GM21447 (cell line): ENCODE data around the gene YTHDC1.
"Not testable (repeated sequence)": the region's sequence is repeated elsewhere in the genome, so short reads cannot be mapped to it uniquely, and the experiment has no call there.

Experiments used
- ATAC-seq: cut with Tn5 transposase; IDR thresholded peaks from one replicate; pipeline ENCODE4 v1.9.1; 2021; ENCODE audit not compliant: unreplicated experiment

YTHDC1 gene

DNA sequence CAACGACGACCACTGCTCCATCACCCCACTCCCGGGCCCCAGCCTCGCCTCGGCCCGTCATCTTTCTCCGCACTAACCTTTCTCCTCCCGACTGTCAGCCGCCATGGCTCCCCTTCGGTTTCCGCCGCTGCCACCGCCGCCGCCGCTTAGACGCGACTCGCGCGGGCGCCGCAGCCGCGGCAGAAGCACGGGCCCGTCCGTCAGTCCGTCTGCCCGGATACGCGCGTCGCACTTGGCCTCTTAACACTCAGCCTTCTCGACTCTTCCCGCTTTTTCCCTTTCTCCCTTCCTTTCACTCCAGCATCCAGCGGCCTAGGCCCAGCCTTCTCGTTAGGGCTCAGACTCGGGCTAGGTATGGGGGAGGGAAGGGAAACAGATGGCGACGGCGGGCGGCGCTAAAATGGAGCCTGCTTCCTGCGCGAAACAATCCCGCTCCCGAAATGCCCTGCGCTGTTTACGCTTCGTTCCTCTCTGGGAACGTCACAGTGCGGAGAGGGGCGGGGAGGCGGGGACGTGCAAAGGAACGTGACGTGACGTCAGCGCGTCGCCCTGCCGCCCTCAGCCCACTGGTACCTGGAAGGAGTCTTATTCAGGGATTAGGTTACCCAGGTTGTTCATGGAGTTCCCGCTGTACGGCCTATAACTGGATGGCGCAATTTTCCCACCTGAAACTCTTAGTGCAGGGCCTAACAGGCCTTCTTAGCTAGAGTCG lies at the start of gene YTHDC1:
Gene YTHDC1, minus strand, starts transcription at position 442 of the 712 bp plus-strand sequence. Its CDS starts 337 bp downstream, at position 105.
- ATAC-seq, result peak; percentile 93

DNA sequence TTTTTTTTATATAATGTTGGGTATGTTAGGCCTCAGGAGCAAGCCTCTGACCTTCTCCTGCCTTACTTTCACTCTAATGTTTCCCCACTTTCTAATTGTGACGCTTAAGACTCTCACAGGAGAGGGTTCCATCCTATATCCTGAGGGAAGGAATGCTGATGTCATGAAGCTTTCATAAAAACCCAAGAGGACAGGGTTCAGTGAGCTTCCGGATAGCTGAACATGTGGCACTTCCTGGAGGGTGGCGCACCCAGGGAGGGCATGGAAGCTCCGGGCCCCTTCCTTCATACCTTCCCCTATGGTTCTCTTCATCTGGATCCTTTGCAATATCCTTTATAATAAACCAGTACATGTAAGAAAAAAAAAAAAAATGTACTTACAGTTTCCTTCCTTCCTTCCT lies 49.4 kb upstream of the YTHDC1 start:
- ATAC-seq, result no peak

DNA sequence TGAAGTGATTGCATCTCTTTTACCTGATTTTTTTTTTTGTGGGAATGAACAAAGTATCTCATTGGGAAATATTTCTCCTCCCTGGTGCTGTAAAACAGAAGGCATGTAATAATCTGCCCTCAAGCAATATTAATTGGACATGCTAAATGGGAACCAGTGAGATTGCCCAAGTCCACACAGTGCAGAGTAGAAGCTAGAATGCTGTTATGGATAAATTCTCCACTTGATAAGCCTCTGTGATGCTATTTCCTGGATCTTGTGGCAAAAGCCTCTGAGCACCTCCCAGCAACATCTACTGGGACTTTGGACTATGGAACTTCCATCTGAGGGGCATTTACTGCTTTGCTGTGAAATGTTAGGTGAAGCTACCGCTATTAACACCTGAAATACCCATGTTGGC lies 46.9 kb upstream of the YTHDC1 start:
- ATAC-seq, result no peak

DNA sequence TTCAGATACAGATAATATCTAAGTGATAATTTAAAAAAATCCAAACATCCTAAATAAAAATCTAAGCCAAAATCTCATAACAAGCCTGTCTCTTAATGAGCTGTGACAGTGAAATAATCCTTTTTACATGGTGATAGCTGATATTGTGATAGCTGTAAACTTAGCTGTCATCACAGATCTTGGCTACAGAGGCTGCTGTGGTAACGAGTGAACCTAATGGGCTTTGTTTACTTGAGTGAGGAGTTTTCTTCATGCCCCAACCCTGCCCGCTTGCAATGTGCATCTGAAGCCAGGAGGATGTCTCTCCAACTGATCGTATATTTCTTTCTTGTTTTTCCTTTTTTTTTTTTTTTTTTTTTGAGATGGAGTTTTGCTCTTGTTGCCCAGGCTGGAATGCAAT lies 41.5 kb upstream of the YTHDC1 start:
- no peak for ATAC-seq

DNA sequence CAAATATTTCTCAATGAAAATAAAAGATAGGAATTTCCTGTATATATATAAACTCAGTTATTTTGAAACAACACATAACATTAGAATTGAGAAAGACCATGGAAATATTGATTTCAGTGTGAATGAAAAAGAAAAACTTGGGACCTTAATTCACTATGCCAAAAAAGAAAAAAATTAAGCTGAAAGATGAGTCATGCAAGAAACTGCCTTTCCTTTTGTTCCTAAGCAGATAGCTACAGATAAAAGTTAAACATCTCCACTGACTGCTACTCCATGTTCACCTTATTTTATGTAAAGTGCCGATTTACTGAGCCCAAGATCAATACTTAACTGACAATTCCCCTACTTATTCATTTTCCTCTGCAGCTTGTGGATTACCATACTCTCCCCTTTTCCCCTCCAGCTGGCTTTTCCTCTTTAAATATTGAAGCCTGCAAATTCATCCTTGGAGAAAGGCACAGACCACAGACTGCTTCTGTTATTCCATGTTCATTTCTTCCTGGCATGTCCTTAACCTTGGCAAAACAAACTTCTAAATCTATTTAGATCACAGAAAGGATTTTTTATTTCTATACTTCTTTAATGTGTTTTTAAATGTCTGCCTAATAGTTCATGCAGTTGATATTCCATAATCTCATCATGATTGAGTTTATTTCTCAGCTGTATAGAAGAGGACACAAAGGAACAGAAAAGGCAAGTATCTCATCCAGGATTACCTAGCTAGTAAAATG lies 40.5 kb upstream of the YTHDC1 start:
- no peak for ATAC-seq

DNA sequence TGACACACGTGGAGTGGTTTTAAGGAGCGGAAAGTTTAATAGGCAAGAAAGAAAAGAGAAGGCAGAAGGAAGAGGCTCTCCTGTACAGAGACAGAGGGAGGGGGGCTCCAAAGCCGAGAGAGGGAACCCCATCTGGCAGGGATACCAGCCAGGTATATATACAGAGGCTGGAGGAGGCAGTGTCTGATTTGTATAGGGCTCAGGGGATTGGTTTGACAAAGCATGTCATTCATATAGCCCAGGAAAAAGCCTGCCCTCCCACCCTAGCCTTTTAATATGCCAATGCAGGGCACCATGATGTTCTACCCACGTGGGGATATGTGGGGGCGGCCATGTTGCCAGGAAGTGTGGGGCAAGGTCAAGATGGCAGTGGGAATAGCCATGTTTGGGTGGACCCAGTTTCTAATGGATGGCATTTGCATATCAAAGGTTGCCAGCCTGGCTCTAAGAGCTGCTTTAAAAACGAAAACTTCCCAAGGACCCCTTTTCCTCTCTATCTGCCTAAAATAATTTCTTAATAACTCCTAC lies 39.6 kb upstream of the YTHDC1 start:
- ATAC-seq, result not testable (repeated sequence)

DNA sequence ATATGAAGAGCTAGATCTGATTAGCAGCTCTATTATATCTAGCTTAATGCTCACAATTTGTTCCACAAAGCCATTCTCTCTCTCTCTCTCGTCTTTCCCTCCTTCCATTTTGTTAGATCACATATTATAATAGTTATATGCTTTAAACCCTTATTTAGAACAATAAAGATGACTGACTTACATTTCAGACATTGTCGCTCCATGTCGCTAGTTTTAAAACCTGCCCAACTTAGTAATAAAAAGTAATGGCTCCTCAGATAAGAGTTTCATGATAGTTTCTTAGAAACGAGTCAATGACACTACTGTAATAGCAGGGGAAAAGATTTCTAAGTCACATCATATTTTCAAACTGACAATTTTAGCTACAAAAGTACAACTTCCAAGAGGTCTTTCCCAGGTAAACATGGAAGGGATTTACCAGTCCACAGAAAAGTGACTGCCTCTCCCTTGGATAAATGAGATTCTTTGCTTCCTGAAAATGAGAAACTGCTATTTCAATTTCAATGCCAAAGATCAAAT lies 38.5 kb upstream of the YTHDC1 start:
- no peak for ATAC-seq

DNA sequence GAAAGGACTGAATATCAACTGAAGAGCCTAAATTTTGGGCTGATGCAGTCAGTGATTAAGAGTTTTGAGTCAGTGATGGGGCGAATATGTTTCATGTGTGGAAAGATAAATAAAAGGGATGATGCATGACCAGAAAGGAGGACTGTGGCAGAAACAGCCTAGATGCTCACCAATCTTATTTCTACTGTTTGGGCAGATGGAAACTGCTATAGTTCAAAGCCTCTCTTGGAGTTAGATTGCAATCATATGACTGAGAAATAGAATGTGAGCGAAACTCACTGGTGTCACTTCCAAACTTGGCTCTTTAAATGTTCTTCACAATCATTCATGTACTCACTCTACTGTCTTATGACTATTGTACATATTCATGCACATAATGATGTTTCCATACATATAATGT lies 35.4 kb upstream of the YTHDC1 start:
- ATAC-seq, result no peak

DNA sequence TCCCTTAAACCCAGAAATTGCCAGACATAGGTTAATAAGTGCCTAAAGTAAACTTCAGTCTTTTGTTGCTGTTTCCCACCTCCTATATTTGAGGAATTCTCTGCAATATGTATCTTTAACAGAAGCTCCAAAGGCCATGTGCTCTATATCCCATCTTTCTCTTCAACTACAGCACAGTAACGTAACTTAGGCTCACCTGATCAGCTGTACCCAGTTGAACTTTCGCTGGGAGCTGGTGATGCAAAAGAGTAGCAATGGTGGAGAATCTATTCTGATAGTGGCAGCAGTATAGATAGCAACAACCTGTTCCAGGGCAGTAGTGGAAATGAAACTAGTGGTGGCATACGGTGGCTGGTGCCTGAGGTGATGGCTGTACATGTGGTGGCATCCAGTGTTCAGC lies 33.2 kb upstream of the YTHDC1 start:
- ATAC-seq, result no peak

DNA sequence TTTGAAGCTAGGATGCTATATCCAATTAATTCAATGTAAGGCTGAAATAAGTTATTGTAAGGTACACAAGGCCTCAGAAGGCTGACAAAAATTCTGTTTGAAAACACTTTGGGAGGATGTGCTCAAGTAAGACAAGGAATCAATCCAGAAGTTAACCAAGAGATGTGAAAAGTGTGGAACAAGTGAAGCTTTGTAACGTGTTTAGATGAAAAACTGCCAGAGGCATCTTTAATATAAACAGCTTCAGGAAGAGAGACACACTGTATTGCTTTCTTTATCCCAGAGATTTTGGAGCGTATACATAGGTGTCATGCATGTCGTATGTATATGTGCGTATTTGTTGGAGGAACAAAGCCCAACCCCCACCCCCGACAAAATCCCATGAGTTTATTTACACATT lies 28.3 kb upstream of the YTHDC1 start:
- ATAC-seq, result no peak

DNA sequence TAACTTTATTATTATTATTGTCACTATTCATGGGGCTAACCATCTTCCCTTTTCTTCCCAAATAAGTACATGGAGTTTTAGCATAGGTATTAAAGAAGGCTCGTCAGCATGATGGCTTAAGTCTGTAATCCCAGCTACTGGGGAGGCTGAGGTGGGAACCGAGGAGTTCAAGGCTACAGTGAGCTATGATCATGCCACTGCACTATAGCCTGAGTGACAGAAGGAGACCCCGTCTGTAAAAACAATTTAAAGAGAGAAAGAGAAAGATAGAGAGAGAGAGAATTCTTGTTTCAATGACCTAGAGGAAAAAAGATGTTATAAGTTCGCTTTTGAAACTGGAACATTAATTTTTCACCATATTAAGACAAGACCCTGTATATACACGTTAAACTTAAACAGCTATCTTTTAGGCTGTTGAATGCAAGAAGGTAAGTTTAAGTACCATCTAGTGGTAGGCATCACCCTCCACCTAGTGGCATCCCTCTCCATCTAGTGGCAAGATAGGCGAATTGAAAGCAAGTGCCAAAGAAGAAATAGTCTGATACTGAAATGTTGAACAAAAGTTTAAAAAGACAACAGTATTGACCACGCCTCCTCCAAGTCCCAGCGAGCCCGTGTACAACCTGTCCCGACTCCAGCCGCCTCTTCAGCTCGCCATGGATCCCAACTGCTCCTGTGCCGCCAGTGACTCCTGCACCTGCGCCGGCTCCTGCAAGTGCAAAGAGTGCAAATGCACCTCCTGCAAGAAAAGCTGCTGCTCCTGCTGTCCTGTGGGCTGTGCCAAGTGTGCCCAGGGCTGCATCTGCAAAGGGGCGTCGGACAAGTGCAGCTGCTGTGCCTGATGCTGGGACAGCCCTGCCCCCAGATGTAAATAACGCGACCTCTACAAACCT lies 26.0 kb upstream of the YTHDC1 start:
- ATAC-seq, result peak; percentile 79

DNA sequence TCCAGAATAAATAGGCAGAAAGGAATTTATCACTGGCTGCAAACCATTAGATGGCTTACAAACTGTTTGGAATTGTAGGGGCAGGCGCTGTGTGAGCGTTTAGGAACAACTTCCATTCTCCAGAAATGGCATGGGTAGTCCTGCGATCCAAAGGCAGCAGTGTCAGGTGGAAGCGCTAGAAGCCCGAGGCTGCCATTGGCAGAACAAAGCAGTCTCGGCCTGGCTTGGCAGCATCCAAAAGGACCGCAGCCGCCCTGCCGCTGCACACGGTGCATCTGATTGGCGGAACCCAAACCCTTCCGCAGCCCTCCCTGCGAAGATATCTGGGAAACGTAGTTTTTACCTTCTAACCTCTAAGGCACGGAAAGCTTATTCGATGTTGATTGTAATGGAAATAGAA lies 23.6 kb upstream of the YTHDC1 start:
- peak; percentile 91 for ATAC-seq

DNA sequence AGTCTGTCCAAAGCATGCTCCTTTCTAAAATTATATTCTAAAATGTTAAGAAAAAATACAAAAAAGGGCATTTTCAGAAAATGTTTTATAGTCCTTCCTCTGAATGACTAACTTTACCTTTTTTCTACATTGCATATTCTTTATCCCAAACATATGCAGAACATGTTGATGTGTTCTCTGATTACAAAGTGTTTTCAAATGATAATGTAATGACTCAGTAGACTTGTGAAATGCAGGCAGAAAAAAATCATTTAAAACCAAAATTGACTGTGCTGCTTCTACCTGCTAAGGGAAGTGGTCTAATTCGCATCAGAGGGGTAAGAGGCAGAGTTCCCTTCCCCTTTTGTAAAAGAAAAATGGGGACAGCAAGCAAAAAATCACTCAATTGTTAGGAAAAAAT lies 22.7 kb upstream of the YTHDC1 start:
- ATAC-seq, result no peak

DNA sequence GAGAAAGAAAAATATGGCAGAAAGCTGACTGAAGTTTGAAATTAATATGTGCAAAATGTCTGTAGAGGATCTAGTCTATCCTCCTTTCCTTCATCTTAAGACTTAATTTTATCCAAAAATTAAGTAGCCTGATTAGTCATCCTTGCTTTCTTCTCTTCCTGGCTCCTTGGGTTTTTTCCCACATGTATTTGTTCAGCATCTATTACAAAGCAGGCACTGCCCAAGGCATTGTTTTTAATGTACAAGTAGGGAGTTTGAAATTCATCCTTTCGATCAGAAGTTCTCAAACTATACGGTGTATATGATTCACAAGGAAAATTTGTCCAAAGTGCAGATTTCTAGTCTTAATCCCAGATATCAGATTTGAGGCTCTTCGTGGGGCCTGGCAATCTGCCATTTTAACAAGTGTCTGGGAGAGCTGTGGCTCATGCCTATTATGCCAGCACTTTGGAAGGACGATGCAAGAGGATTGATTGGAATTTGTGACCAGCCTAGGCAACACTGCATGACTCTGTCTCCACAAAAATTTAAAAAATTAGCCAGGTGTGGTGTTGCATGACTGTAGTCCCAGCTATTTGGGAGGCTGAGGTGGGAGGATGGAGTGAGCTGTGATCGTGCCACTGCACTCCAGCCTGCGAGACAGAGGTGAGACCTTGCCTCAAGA lies 19.4 kb upstream of the YTHDC1 start:
- no peak for ATAC-seq

DNA sequence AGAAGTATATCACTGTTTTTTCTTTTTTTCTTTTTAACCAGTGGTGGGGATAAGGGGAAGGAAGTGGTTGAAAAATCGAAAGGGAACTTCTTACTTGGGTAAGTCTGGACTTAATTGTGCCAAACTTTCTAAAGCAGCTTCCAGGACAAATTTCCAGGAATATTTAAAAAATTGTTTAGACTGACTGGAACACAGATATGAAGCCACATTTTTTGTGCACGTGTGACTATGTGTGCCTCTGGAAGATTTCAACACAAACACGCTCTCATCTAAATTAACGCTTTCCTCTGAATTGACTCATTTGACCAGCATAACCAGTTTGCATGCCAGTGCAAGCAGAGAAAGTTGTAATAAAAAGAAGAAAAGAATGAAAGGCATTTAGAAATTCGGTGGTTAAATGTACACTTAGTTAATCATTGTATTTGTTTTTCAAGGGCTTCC lies 18.8 kb upstream of the YTHDC1 start:
- no peak for ATAC-seq

DNA sequence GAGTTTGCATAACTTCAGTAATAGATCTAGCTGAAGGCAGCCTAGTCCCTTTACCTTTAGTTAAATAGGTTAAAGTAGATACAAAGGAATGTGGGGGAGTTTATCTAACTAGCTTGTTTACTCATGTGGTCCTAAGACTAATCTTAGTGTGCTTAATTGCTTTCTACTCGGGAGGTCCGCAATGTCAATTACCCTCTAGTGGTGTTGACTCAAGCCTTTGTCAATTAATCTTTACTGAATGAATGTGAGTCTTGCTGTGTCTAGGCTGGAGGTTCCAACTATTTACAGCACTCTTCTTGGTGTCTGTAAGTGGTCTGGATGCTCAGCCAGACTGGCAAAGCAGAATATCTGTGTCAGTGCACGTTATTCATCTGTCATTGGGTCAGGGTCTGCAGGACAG lies 17.9 kb upstream of the YTHDC1 start:
- no peak for ATAC-seq

DNA sequence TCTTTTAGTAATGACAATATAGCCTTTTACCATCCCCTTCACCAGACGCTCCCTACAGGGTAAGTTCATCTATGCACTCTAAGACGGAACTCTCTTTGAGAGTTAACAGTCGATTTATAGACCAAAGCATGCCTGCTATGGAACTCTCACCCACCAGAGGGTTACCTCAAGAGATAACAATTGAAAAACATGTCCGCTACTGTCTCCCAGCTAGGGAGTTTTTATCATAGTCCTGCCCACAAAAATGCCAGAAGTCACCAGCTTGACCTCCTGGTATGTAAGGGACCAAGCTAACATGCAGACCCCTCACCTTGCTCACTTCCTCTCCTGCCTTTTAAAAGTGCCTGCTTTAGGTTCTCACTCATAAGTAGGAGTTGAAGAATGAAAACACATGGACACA lies 16.7 kb upstream of the YTHDC1 start:
- ATAC-seq, result no peak

DNA sequence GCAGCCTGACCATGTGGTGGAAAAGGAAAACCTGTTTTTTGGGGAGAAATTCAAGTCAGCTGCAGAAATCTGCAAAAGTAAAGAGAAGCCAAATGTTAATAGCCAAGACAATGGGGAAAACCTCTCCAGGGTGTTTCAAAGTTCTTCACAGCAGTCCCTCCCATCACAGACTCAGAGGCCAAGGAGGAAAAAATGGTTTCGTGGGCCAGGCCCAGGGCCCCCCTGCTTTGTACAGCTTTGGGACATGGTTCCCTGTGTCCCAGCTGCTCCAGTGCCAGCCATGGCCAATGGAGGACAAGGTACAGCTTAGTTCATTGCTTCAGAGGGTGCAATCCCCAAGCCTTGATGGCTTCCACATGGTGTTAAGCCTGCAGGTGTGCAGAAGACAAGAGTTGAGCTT lies 15.2 kb upstream of the YTHDC1 start:
- no peak for ATAC-seq

DNA sequence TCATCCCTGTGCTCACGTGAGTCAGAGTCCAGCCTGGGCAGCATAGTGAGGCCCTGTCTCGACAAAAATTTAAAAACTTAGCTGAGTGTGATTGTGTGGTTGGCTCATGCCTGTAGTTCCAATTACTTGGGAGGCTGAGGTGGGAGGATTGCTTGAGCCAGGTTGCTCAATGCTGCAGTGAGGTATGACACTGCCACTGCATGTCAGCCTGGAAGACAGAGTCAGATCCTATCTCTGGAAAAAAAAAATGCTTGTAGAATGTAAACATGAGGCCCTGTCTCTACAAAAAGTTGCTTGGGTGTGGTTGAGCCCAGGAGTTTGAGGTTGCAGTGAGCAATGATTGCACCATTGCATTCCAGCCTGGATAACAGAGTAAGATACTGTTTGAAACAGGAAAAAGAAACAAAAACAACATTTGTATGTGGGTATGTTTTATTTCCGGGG lies 11.3 kb upstream of the YTHDC1 start:
- no peak for ATAC-seq

DNA sequence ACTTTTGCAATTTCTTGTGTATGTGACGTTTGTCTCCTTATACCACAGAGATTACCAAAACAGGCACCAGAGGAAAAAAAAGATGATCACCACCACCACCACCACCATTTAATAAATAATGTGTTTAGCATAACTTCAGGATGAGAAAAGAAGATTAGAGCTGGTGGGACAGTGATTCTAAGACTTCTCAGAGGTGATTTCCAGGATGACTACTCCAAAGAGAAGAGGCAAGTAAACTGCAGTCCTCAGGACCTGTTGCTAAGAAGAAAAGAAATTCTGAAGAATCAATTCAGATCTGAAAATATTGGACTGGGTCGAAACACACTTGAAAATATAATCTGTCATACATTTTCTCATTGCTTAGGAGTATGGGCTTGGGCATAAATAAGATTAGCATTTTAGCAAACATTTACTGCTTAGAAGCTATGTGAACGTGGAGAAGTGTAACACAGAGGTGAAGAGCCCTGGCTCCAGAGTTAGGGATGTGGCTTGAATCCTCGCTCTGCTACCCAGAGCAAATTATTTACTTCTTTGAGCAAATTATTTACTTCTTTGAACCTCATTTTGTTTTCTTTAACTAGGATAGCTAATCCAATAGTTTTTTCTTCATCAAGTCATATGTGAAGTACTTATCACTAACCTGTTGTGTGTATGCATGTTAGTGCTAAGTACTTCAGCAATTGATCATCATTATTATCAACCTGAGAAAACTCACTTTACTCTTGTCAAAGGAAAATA lies 10.5 kb upstream of the YTHDC1 start:
- ATAC-seq, result no peak
